SK-N-SH (cell line): ENCODE data around the gene SSBP1. TPM values are rescaled to one million over a fixed set of nuclear protein-coding genes. Genes with fewer than 3 reads are reported as not detected.

ENCODE experiments used
- CTCF ChIA-PET: fragments of 300-600, 350-600 bp; formaldehyde crosslinking; extraction: SDS; loops from one replicate; lab custom pipeline; 2021; lab: Yijun Ruan, JAX
- POLR2A ChIA-PET: fragments of 350-600 bp; sonication (Branson Sonifier 250); formaldehyde crosslinking; extraction: SDS; loops from one replicate; lab custom pipeline; 2020; ENCODE audit warnings: antibody characterized with exemption, inconsistent platforms; lab: Yijun Ruan, JAX
- DNase-seq: peaks from one replicate; pipeline ENCODE4 v3.0.0; 2012
- H2AFZ ChIP-seq: fragments of 200-600 bp; sonication (generic); 2 replicates; pipeline ENCODE4 v1.8.1; 2016; ENCODE audit warnings: antibody characterized with exemption, mild to moderate bottlenecking, low read depth
- H3F3A ChIP-seq: fragments of 200-600 bp; sonication (generic); replicated peaks from 2 replicates; pipeline ENCODE3; 2016; ENCODE audit warnings: antibody characterized with exemption, mild to moderate bottlenecking; ENCODE audit not compliant: insufficient read depth
- H3K27ac ChIP-seq, 2 experiments: fragments of 200-500 bp in 1 of 2; fragments of 200-600 bp in 1 of 2; sonication (Bioruptor generic) in 1 of 2; sonication (generic), shearing (Covaris generic) in 1 of 2; 2 replicates each; pipeline versions ENCODE4 v1.5.1 to v1.6.1; 2014 to 2016; ENCODE audit warnings: low read depth in 2 of 2, inconsistent platforms in 1 of 2, low read length in 1 of 2, mild to moderate bottlenecking in 1 of 2, mixed read lengths in 1 of 2
- H3K27me3 ChIP-seq: fragments of 200-600 bp; sonication (generic), shearing (Covaris generic); 2 replicates; pipeline ENCODE4 v1.6.1; 2016; ENCODE audit warnings: mixed run types; ENCODE audit not compliant: insufficient read depth
- H3K36me3 ChIP-seq, 2 experiments: fragments of 200-500 bp in 1 of 2; fragments of 200-600 bp in 1 of 2; sonication (Bioruptor generic) in 1 of 2; sonication (generic) in 1 of 2; replicated peaks in 1 of 2; 2 replicates each; pipeline versions ENCODE3 to v1.5.1; 2014 to 2016; ENCODE audit warnings: low read length in 1 of 2, mild to moderate bottlenecking in 1 of 2; ENCODE audit not compliant: insufficient read depth in 2 of 2, control insufficient read depth in 1 of 2
- H3K4me1 ChIP-seq, 2 experiments: fragments of 200-500 bp in 1 of 2; fragments of 200-600 bp in 1 of 2; sonication (Bioruptor generic) in 1 of 2; sonication (generic), shearing (Covaris generic) in 1 of 2; 2 replicates each; pipeline versions ENCODE4 v1.5.1 to v1.6.1; 2014 to 2016; ENCODE audit warnings: low read depth in 1 of 2, low read length in 1 of 2, mixed run types in 1 of 2; ENCODE audit not compliant: insufficient read depth in 2 of 2, control insufficient read depth in 1 of 2
- H3K4me2 ChIP-seq: fragments of 200-600 bp; sonication (generic), shearing (Covaris generic); 2 replicates; pipeline ENCODE4 v1.6.1; 2017; ENCODE audit warnings: mixed run types
- H3K4me3 ChIP-seq, 2 experiments: fragments of 200-500 bp in 1 of 2; fragments of 200-600 bp in 1 of 2; sonication (Bioruptor generic) in 1 of 2; sonication (generic), shearing (Covaris generic) in 1 of 2; 2 replicates each; pipeline versions ENCODE4 v1.5.1 to v1.8.1; 2014 to 2016; ENCODE audit warnings: low read depth in 2 of 2, inconsistent platforms in 1 of 2, low read length in 1 of 2, mild to moderate bottlenecking in 1 of 2, mixed read lengths in 1 of 2, moderate library complexity in 1 of 2
- H3K79me2 ChIP-seq: fragments of 200-600 bp; sonication (generic); 2 replicates; pipeline ENCODE4 v1.8.1; 2017; ENCODE audit warnings: mild to moderate bottlenecking; ENCODE audit not compliant: insufficient read depth
- H3K9ac ChIP-seq: fragments of 200-600 bp; sonication (generic); 2 replicates; pipeline ENCODE4 v1.6.1; 2017; ENCODE audit warnings: mixed run types
- H3K9me2 ChIP-seq: fragments of 200-600 bp; sonication (generic); 2 replicates; pipeline ENCODE4 v1.6.1; 2017; ENCODE audit warnings: mixed run types
- H3K9me3 ChIP-seq: fragments of 200-600 bp; sonication (generic); 2 replicates; pipeline ENCODE4 v1.6.1; 2017; ENCODE audit warnings: mixed run types, mild to moderate bottlenecking, moderate library complexity
- H4K20me1 ChIP-seq: fragments of 200-600 bp; sonication (generic); 2 replicates; pipeline ENCODE4 v1.6.1; 2017; ENCODE audit warnings: mild to moderate bottlenecking, mixed run types; ENCODE audit not compliant: insufficient read depth
- EP300 ChIP-seq, 2 experiments: IDR thresholded peaks; 2 replicates each; pipeline versions ENCODE4 v1.4.0 to v1.6.1; 2012; ENCODE audit warnings: borderline replicate concordance in 1 of 2, low read depth in 1 of 2, low read length in 1 of 2
- FOXJ3 ChIP-seq: sonication (generic); formaldehyde crosslinking; IDR thresholded peaks from 2 replicates; pipeline ENCODE4 v1.5.1; 2020; ENCODE audit warnings: mild to moderate bottlenecking, missing genetic modification reagents
- GABPA ChIP-seq: IDR thresholded peaks from 2 replicates; pipeline ENCODE4 v1.4.0; 2012; ENCODE audit warnings: low read depth, mild to moderate bottlenecking
- GATA2 ChIP-seq: sonication (generic); formaldehyde crosslinking; IDR thresholded peaks from 2 replicates; pipeline ENCODE4 v1.5.0; 2020; ENCODE audit warnings: mild to moderate bottlenecking, missing genetic modification reagents
- MEF2A ChIP-seq: IDR thresholded peaks from 2 replicates; pipeline ENCODE4 v1.4.0; 2012; ENCODE audit warnings: low read depth, borderline replicate concordance
- RAD21 ChIP-seq: IDR thresholded peaks from 2 replicates; pipeline ENCODE4 v1.6.1; 2012; ENCODE audit warnings: mild to moderate bottlenecking, low read length
- RCOR1 ChIP-seq: fragments of 150-350 bp; IDR thresholded peaks from 2 replicates; pipeline ENCODE4 v1.6.1; 2017; ENCODE audit warnings: antibody characterized with exemption, low read length
- SMC3 ChIP-seq: IDR thresholded peaks from 2 replicates; pipeline ENCODE4 v1.6.1; 2012; ENCODE audit warnings: low read depth, low read length, improper control_type of control experiment
- TCF12 ChIP-seq: IDR thresholded peaks from 2 replicates; pipeline ENCODE4 v1.4.0; 2012
- YY1 ChIP-seq: IDR thresholded peaks from 2 replicates; pipeline ENCODE4 v1.4.0; 2012; ENCODE audit warnings: low read depth, mild to moderate bottlenecking
- WGBS: methylation state at CpG from one replicate; pipeline ENCODE4 v1.1.6; 2017; ENCODE audit warnings: low lambda C conversion rate; 5-methylcytosine and 5-hydroxymethylcytosine counted together
- polyA plus RNA-seq, 3 experiments: library from polyadenylated mRNA; depleted of rRNA; stranded (reverse); fragments of >200 nt; gene quantifications; 2 replicates each; pipeline ENCODE4 v1.2.3, GENCODE V29; 2012
- TF ChIP-seq, protein P1 (sequence below): IDR thresholded peaks from 2 replicates; pipeline ENCODE4 v1.4.0; 2012; ENCODE audit warnings: low read depth, borderline replicate concordance
- TF ChIP-seq, protein P2 (sequence below): IDR thresholded peaks from 2 replicates; pipeline ENCODE4; 2012
- TF ChIP-seq, protein P3 (sequence below): IDR thresholded peaks from 2 replicates; pipeline ENCODE4 v1.4.0; 2012; ENCODE audit warnings: low read depth
- TF ChIP-seq, protein P4 (sequence below): IDR thresholded peaks from 2 replicates; pipeline ENCODE4 v1.4.0; 2012; ENCODE audit warnings: low read depth, borderline replicate concordance
- TF ChIP-seq, protein P5 (sequence below): fragments of 150-350 bp; IDR thresholded peaks from 2 replicates; pipeline ENCODE4 v1.6.1; 2017; ENCODE audit warnings: antibody characterized with exemption, low read length, low read depth, borderline replicate concordance

The SSBP1 gene
- polyA plus RNA-seq, 1 of the 3 experiments (the other 2 are of a cell fraction), result 212 TPM

DNA sequence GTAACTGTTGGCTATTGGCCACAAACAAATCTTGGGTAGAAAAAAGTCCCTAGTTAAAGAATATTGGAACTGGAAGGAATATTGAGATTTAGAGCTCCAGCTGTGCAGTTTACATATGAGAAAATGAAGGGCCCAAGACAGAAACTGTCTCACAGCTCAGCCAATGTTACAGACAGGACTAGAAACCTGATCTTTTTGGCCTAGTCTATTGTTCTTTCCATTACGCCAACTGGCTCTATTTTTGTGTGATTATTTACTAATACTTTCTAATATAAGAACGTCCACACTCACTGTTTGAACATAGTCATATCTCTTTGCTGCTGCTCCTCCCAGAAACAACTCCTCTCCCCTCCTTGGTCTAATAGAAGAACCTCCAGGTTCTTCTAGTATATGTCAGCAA, 28.8 kb upstream of the SSBP1 start (continued):
- no peak for TF ChIP-seq RAD21
- TF ChIP-seq MEF2A, result no peak
- TF ChIP-seq, protein P1, sequence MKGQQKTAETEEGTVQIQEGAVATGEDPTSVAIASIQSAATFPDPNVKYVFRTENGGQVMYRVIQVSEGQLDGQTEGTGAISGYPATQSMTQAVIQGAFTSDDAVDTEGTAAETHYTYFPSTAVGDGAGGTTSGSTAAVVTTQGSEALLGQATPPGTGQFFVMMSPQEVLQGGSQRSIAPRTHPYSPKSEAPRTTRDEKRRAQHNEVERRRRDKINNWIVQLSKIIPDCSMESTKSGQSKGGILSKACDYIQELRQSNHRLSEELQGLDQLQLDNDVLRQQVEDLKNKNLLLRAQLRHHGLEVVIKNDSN, result no peak
- TF ChIP-seq GABPA, result no peak
- TF ChIP-seq, protein P2, sequence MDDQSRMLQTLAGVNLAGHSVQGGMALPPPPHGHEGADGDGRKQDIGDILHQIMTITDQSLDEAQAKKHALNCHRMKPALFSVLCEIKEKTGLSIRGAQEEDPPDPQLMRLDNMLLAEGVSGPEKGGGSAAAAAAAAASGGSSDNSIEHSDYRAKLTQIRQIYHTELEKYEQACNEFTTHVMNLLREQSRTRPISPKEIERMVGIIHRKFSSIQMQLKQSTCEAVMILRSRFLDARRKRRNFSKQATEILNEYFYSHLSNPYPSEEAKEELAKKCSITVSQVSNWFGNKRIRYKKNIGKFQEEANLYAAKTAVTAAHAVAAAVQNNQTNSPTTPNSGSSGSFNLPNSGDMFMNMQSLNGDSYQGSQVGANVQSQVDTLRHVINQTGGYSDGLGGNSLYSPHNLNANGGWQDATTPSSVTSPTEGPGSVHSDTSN, result no peak
- no peak for TF ChIP-seq SMC3
- no peak for TF ChIP-seq EP300 (IDR thresholded peaks at IDR 0.05; ENCODE audit: borderline replicate concordance in 1 of 2, low read depth in 1 of 2, low read length in 1 of 2)
- no peak for TF ChIP-seq FOXJ3 (CRISPR knock-in tag)
- TF ChIP-seq, protein P3, sequence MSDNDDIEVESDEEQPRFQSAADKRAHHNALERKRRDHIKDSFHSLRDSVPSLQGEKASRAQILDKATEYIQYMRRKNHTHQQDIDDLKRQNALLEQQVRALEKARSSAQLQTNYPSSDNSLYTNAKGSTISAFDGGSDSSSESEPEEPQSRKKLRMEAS, result no peak
- no peak for TF ChIP-seq YY1
- no peak for TF ChIP-seq GATA2 (CRISPR knock-in tag)
- TF ChIP-seq, all 33 proteins: peak for 0

DNA sequence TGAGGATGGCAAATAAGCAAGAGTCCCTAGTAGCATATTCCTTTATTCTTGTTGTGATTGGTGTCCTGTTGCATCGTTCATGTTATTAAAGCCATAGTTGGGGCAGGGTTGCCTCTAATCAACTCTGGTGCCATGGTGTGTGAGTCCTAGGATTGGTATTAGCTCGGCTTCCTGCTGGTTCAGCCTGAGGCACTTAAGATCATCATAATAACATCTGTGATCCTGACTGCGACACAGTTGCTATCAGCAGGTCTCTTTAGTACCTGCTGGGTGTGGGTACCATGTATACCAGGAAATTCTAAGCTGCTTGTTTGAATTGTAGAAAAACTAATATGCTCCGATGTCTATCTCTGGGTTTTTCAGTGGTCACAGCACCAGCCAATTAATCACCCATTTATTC, 28.4 kb upstream of the SSBP1 start:
- Histone ChIP-seq H2AFZ (no peak overlapping the region), H4K20me1 (no peaks in the 10 kb centered on the region), H3K27me3 (no peaks in the 10 kb centered on the region), H3K4me2 (no peak overlapping the region), H3K79me2 (no peaks in the 10 kb centered on the region), H3K4me3 (no peak overlapping the region), H3K36me3 (peaks cover 0 to 5% of the 10 kb centered on the region in 2 experiments), H3K27ac (no peak overlapping the region), H3K9me2 (no peaks in the 10 kb centered on the region), H3F3A (peaks cover 4% of the 10 kb centered on the region), H3K4me1 (no peaks in the 10 kb centered on the region), H3K9me3 (no peaks in the 10 kb centered on the region), H3K9ac (no peak overlapping the region)
- ChIA-PET CTCF (interaction anchor here (1.1 to 3.2 kb wide), 3 partner anchors 21 to 46 kb away, joined by 3 to 22 read pairs (median 4); partner anchors contain the start of gene SSBP1), POLR2A (no interaction called here)
- 78% methylated on average over 4 of the region's 4 CpGs for WGBS
- TF ChIP-seq, protein P4, sequence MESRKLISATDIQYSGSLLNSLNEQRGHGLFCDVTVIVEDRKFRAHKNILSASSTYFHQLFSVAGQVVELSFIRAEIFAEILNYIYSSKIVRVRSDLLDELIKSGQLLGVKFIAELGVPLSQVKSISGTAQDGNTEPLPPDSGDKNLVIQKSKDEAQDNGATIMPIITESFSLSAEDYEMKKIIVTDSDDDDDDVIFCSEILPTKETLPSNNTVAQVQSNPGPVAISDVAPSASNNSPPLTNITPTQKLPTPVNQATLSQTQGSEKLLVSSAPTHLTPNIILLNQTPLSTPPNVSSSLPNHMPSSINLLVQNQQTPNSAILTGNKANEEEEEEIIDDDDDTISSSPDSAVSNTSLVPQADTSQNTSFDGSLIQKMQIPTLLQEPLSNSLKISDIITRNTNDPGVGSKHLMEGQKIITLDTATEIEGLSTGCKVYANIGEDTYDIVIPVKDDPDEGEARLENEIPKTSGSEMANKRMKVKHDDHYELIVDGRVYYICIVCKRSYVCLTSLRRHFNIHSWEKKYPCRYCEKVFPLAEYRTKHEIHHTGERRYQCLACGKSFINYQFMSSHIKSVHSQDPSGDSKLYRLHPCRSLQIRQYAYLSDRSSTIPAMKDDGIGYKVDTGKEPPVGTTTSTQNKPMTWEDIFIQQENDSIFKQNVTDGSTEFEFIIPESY, result no peak
- TF ChIP-seq, protein P3, result no peak
- no peak for TF ChIP-seq RCOR1
- TF ChIP-seq, protein P5, sequence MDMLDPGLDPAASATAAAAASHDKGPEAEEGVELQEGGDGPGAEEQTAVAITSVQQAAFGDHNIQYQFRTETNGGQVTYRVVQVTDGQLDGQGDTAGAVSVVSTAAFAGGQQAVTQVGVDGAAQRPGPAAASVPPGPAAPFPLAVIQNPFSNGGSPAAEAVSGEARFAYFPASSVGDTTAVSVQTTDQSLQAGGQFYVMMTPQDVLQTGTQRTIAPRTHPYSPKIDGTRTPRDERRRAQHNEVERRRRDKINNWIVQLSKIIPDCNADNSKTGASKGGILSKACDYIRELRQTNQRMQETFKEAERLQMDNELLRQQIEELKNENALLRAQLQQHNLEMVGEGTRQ, result no peak
- no peak for TF ChIP-seq TCF12
- no peak for TF ChIP-seq MEF2A
- no peak for DNase-seq
